ENCODE results near the gene ANKRD34A.

The ANKRD34A gene

DNA sequence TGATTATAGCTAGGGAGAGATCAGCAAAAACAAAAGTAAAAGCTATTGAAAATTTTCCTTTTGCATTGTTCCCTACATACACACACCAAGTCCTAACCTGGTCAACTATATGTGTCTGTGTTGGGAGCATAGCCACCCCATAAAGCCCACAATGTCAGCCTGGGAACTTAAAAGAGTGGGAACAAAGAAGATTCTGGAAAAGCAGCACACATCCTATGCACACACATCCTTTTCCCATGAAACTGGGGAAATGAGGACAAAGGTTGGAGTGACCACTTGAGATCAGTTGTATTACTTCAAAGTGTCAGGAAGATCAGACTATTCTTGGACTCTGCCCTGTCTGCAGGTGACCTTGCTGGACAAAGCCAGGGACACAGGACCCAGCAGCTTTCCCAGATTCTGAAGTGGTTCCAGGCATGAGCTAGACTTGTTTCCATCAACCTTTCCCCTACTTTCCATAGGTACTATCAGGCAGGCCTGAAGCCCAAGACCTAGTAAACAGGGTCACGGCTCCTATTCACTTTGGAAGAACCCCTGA is 16.2 kb upstream of the ANKRD34A start:
- H3K4me1 ChIP-seq (ENCODE audit: control insufficient read depth in 1 of 2, insufficient read depth in 2 of 2, low read length in 2 of 2) = peaks cover 57 to 63% of the 10 kb centered on the region in 2 donors

DNA sequence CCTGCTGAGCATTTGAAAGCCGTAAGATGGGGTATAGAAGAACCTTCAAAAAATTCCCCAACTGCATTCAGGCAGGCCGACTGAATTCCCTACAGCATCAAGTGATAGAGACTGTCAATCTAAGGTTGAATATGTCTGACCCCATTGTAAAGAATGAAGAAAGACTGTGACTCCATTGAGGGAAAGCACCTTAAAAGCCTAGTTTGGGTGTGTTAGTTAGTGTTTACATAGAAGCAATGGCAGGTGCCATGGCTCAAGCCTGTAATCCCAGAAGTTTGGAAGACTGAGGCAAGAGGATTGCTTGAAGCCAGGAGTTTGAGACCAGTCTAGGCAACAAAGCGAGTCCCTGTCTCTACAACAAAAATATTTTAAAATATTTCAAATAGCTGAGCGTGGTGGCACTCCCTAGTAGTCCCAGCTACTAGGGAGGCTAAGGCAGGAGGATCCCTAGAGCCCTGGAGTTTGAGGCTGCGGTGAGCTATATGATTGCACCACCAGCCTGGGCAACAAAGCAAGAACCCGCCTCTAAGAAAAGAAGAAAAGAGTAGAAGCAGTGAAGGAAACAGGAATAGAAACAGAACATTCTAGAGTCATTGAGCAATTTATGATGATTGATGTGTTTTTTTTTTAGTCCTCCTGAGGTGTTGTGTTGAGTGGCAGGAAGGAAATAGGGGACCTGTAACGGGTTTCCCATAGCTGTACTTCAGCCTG is 15.5 kb upstream of the ANKRD34A start:
- H3K36me3 ChIP-seq (ENCODE audit: control insufficient read depth in 1 of 2, insufficient read depth in 2 of 2, low read length in 2 of 2) = no peaks in the 10 kb centered on the region
- peak overlapping the region; percentile 89 for H3K27ac ChIP-seq (ENCODE audit: low read depth, low read length)
- H3K4me3 ChIP-seq (ENCODE audit: low read depth in 1 of 2, low read length in 2 of 2) = peak overlapping the region; percentile 34 to 50
- no peaks in the 10 kb centered on the region for H3K9me3 ChIP-seq (ENCODE audit: control insufficient read depth in 1 of 2, low read length in 2 of 2)
- H3K4me1 ChIP-seq (ENCODE audit: control insufficient read depth in 1 of 2, insufficient read depth in 2 of 2, low read length in 2 of 2) = peaks cover 51 to 57% of the 10 kb centered on the region in 2 donors
- no peaks in the 10 kb centered on the region for H3K27me3 ChIP-seq (ENCODE audit: control insufficient read depth in 1 of 2, insufficient read depth in 2 of 2, low read length in 2 of 2)
- H3K9ac ChIP-seq (ENCODE audit: low read depth in 1 of 2, low read length in 2 of 2) = peak overlapping the region; percentile 22 to 50

More for the DNA sequence above, 16.2 kb upstream of the ANKRD34A start:
- H3K27me3 ChIP-seq (ENCODE audit: control insufficient read depth in 1 of 2, insufficient read depth in 2 of 2, low read length in 2 of 2) = no peaks in the 10 kb centered on the region
- no peaks in the 10 kb centered on the region for H3K36me3 ChIP-seq (ENCODE audit: control insufficient read depth in 1 of 2, insufficient read depth in 2 of 2, low read length in 2 of 2)
- H3K9ac ChIP-seq (ENCODE audit: low read depth in 1 of 2, low read length in 2 of 2) = peak overlapping the region; percentile 22 to 50
- H3K4me3 ChIP-seq (ENCODE audit: low read depth in 1 of 2, low read length in 2 of 2) = peak overlapping the region; percentile 15 to 34
- H3K27ac ChIP-seq (ENCODE audit: low read depth, low read length) = peak overlapping the region; percentile 46
- H3K9me3 ChIP-seq (ENCODE audit: control insufficient read depth in 1 of 2, low read length in 2 of 2) = no peaks in the 10 kb centered on the region

DNA sequence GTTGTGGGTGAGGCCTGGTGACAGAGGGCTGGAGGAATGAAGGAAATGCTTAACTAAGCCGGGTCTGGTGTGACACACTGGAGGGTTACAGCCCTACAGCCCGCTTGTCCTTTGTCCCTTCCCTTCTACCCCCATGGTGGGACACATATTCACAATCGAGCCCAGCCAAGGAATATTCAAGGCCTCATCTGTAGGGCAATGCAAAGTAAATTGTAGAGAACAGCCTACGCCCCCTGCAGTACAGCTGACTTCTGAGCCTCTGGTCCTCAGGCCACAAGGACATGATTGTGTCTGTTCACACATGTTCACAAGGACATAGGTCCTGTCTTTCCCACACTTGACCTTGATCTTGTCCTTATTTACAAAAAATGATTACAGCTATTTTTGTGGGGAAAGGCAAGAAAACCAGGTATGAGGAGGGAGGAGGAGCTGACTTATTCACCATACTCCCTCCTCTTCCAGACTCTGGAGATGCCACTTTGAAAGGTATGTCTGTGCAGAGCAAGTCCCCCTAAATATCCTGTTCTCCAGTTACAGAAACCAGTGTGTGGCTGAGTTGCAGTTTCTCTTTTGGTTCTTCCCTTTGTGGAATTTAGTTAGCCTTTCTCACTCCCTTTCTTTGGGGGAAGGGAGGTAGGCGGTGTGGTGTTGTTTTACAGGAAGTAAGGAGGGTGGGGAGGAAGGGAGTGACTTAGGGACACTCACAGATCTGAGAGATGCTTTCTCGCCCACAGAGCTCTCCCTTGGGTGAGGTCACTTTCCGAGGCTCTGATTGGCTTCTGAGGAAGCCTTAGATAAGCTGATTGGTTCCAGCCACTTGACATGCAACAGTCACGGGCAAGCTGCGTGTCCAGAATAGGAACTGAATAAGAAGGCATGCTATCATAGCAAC is 14.7 kb upstream of the ANKRD34A start:
- Histone ChIP-seq H3K27me3 (ENCODE audit: control insufficient read depth in 1 of 2, insufficient read depth in 2 of 2, low read length in 2 of 2) (no peaks in the 10 kb centered on the region), H3K36me3 (ENCODE audit: control insufficient read depth in 1 of 2, insufficient read depth in 2 of 2, low read length in 2 of 2) (no peaks in the 10 kb centered on the region), H3K4me1 (ENCODE audit: control insufficient read depth in 1 of 2, insufficient read depth in 2 of 2, low read length in 2 of 2) (peaks cover 47 to 50% of the 10 kb centered on the region in 2 donors)

DNA sequence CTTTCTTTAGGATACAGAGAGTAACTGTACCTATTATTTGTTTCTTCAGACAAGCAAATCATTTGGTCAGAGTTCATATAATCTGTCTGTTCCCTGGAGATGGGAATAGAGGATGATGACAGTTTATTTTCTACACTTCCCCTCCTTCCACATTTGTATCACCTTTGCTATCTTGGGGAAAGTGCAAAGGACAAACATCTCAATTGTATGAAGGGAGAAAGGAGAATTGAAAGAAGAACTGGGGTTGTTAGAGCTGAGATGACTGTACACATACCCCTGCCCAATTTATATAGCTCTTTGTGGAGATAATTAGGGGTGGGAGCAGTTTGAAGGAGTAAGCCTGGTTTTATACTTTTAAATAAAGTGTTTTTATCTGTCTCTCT is 14.1 kb upstream of the ANKRD34A start:
- Histone ChIP-seq H3K4me1 (ENCODE audit: control insufficient read depth in 1 of 2, insufficient read depth in 2 of 2, low read length in 2 of 2) (peaks cover 41 to 45% of the 10 kb centered on the region in 2 donors), H3K4me3 (ENCODE audit: low read depth in 1 of 2, low read length in 2 of 2) (peak overlapping the region; percentile 48 to 50), H3K27me3 (ENCODE audit: control insufficient read depth in 1 of 2, insufficient read depth in 2 of 2, low read length in 2 of 2) (no peaks in the 10 kb centered on the region), H3K9ac (ENCODE audit: low read depth in 1 of 2, low read length in 2 of 2) (peak overlapping the region; percentile 53 to 67), H3K36me3 (ENCODE audit: control insufficient read depth in 1 of 2, insufficient read depth in 2 of 2, low read length in 2 of 2) (no peaks in the 10 kb centered on the region), H3K27ac (ENCODE audit: low read depth, low read length) (peak overlapping the region; percentile 80), H3K9me3 (ENCODE audit: control insufficient read depth in 1 of 2, low read length in 2 of 2) (no peaks in the 10 kb centered on the region)

More for the DNA sequence above, 14.7 kb upstream of the ANKRD34A start:
- Histone ChIP-seq H3K4me3 (ENCODE audit: low read depth in 1 of 2, low read length in 2 of 2) (peak overlapping the region; percentile 48 to 50), H3K9ac (ENCODE audit: low read depth in 1 of 2, low read length in 2 of 2) (peak overlapping the region; percentile 53 to 67), H3K9me3 (ENCODE audit: control insufficient read depth in 1 of 2, low read length in 2 of 2) (no peaks in the 10 kb centered on the region), H3K27ac (ENCODE audit: low read depth, low read length) (peak overlapping the region; percentile 89)

DNA sequence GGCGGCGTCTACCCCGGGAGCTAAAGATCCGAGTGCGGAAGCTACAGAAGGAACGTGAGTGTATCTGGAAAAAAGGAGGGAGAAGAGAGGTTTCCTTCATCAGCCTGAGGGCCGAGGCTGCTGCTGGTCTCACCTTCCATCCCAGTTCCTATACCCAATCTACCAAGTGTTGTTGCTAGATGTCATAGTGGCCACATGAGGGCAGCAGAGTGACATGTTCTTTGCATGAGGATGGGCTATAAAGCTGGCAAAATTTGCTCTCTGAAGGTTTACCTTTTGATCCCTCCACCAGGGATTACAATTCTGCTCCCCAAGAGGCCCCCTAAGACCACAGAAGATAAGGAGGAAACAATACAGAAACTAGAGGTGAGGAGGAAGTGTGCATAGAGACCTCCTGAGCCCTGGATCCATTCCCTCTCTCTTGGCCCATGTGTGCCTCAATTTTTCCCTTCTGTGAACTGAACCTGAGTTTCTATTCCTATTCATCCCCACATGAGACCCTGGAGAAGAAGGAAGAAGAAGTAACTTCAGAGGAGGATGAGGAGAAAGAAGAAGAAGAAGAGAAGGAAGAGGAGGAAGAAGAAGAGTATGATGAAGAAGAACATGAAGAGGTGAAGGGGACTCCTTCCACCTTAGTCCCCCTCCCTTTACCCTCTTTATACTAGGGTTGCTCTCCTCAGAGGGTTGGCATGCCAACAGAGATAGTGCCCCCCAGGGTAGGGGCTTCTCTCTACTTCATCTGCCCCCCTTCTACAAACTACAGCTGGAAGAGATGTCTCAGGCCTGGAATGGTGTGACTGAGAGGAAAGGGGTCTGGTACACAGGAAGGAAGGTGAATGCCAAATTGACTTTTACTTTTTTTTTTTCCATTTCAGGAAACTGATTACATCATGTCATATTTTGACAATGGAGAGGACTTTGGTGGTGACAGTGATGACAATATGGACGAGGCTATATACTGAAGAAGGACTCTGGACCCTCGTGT is 13.4 kb upstream of the ANKRD34A start:
- Histone ChIP-seq H3K36me3 (ENCODE audit: control insufficient read depth in 1 of 2, insufficient read depth in 2 of 2, low read length in 2 of 2) (no peaks in the 10 kb centered on the region), H3K4me1 (ENCODE audit: control insufficient read depth in 1 of 2, insufficient read depth in 2 of 2, low read length in 2 of 2) (peaks cover 35 to 38% of the 10 kb centered on the region in 2 donors), H3K27ac (ENCODE audit: low read depth, low read length) (peak overlapping the region; percentile 80), H3K4me3 (ENCODE audit: low read depth in 1 of 2, low read length in 2 of 2) (peak overlapping the region in 1 of 2 donors; percentile 50), H3K9ac (ENCODE audit: low read depth in 1 of 2, low read length in 2 of 2) (peak overlapping the region; percentile 53 to 67), H3K27me3 (ENCODE audit: control insufficient read depth in 1 of 2, insufficient read depth in 2 of 2, low read length in 2 of 2) (no peaks in the 10 kb centered on the region), H3K9me3 (ENCODE audit: control insufficient read depth in 1 of 2, low read length in 2 of 2) (no peaks in the 10 kb centered on the region)

DNA sequence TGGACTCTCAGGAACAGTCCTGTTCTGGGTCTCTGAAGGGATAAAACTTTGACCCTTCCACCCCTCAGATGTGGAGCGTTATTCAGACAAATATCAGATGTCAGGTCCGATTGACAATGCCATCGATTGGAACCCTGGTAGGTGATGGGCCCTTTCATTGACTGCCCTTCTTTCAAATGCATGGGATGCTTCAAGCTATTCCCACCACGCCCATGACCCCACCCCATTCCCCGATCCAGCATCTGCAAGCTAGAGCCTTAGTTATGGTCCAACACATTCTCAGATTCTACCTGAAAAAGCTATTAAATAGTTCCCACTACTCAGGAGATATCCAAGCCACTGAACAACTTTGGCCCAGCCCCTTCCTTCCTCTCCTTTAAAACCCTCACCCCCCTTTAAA is 12.6 kb upstream of the ANKRD34A start:
- Histone ChIP-seq H3K27ac (ENCODE audit: low read depth, low read length) (no peak overlapping the region), H3K36me3 (ENCODE audit: control insufficient read depth in 1 of 2, insufficient read depth in 2 of 2, low read length in 2 of 2) (no peaks in the 10 kb centered on the region), H3K4me3 (ENCODE audit: low read depth in 1 of 2, low read length in 2 of 2) (no peak overlapping the region), H3K4me1 (ENCODE audit: control insufficient read depth in 1 of 2, insufficient read depth in 2 of 2, low read length in 2 of 2) (peaks cover 31 to 34% of the 10 kb centered on the region in 2 donors), H3K27me3 (ENCODE audit: control insufficient read depth in 1 of 2, insufficient read depth in 2 of 2, low read length in 2 of 2) (no peaks in the 10 kb centered on the region), H3K9me3 (ENCODE audit: control insufficient read depth in 1 of 2, low read length in 2 of 2) (no peaks in the 10 kb centered on the region), H3K9ac (ENCODE audit: low read depth in 1 of 2, low read length in 2 of 2) (no peak overlapping the region)

DNA sequence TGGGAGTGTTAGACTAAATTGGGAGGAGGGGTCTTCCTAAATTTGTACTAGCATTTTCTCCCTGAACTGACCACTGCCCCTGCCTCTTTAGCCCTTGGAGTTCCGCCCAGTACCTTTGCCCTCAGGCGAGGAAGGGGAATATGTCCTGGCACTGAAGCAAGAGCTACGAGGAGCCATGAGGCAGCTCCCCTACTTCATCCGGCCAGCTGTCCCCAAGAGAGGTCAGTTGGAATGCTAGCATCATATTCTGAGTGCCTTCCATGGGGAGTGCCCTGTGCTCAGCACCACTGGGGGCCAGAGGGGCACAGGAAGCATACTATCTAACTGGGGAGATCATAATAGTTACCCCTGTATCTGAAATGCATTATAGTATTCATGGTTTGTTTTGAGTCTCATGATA is 10.8 kb upstream of the ANKRD34A start:
- Histone ChIP-seq H3K4me1 (ENCODE audit: control insufficient read depth in 1 of 2, insufficient read depth in 2 of 2, low read length in 2 of 2) (peaks cover 24% of the 10 kb centered on the region in 2 donors), H3K27ac (ENCODE audit: low read depth, low read length) (no peak overlapping the region), H3K9ac (ENCODE audit: low read depth in 1 of 2, low read length in 2 of 2) (no peak overlapping the region), H3K4me3 (ENCODE audit: low read depth in 1 of 2, low read length in 2 of 2) (no peak overlapping the region), H3K36me3 (ENCODE audit: control insufficient read depth in 1 of 2, insufficient read depth in 2 of 2, low read length in 2 of 2) (no peaks in the 10 kb centered on the region), H3K27me3 (ENCODE audit: control insufficient read depth in 1 of 2, insufficient read depth in 2 of 2, low read length in 2 of 2) (no peaks in the 10 kb centered on the region), H3K9me3 (ENCODE audit: control insufficient read depth in 1 of 2, low read length in 2 of 2) (no peaks in the 10 kb centered on the region)

DNA sequence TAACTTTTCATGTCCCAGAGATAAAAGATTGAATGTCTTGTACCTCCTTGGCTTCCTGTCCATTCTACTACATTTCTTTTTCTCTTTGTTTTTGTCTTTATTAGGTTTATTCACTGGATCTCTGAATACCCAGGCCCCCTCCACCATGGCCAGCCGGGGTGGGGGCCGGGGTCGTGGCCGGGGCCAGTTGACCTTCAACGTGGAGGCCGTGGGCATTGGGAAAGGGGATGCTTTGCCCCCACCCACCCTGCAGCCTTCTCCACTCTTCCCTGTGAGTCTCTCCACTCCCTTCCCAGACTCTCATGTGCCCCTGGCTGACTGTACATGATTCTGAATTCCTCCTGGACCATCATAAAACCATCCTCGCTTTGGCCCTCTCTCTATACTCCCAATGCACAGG is 10.3 kb upstream of the ANKRD34A start:
- H3K9ac ChIP-seq (ENCODE audit: low read depth in 1 of 2, low read length in 2 of 2) = no peak overlapping the region
- no peaks in the 10 kb centered on the region for H3K9me3 ChIP-seq (ENCODE audit: control insufficient read depth in 1 of 2, low read length in 2 of 2)
- H3K4me1 ChIP-seq (ENCODE audit: control insufficient read depth in 1 of 2, insufficient read depth in 2 of 2, low read length in 2 of 2) = peaks cover 19 to 20% of the 10 kb centered on the region in 2 donors
- no peaks in the 10 kb centered on the region for H3K36me3 ChIP-seq (ENCODE audit: control insufficient read depth in 1 of 2, insufficient read depth in 2 of 2, low read length in 2 of 2)
- no peaks in the 10 kb centered on the region for H3K27me3 ChIP-seq (ENCODE audit: control insufficient read depth in 1 of 2, insufficient read depth in 2 of 2, low read length in 2 of 2)
- H3K27ac ChIP-seq (ENCODE audit: low read depth, low read length) = no peak overlapping the region
- H3K4me3 ChIP-seq (ENCODE audit: low read depth in 1 of 2, low read length in 2 of 2) = no peak overlapping the region

DNA sequence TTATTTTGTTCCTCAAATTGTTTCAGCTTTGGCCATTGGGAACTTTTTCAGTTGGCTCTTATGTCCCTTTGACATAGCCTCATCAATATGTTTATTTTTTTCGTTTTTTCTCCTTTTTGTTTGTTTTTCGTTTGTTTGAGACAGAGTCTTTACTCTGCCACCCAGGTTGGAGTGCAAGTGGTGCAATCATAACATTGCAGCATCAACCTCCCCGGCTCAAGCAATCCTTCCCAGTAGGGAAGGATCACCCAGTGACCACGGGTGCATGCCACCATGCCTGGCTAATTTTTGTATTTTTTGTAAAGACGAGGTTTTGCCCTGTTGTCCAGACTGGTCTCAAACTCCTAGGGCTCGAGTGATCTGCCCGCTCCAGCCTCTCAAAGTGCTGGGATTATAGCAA is 8.2 kb upstream of the ANKRD34A start:
- Histone ChIP-seq H3K9me3 (ENCODE audit: control insufficient read depth in 1 of 2, low read length in 2 of 2) (no peaks in the 10 kb centered on the region), H3K4me3 (ENCODE audit: low read depth in 1 of 2, low read length in 2 of 2) (no peak overlapping the region), H3K27ac (ENCODE audit: low read depth, low read length) (no peak overlapping the region), H3K9ac (ENCODE audit: low read depth in 1 of 2, low read length in 2 of 2) (no peak overlapping the region), H3K4me1 (ENCODE audit: control insufficient read depth in 1 of 2, insufficient read depth in 2 of 2, low read length in 2 of 2) (peaks cover 0 to under 1% of the 10 kb centered on the region in 2 donors), H3K27me3 (ENCODE audit: control insufficient read depth in 1 of 2, insufficient read depth in 2 of 2, low read length in 2 of 2) (no peaks in the 10 kb centered on the region), H3K36me3 (ENCODE audit: control insufficient read depth in 1 of 2, insufficient read depth in 2 of 2, low read length in 2 of 2) (no peaks in the 10 kb centered on the region)
